ENCODE data around the gene CPED1.

GRCh38 chr7:121297843-121298242 lies 309.3 kb downstream of the CPED1 start:
- no peak for TF ChIP-seq CTCF (IDR thresholded peaks at IDR 0.05)
- TF ChIP-seq ZFX (IDR thresholded peaks at IDR 0.05; ENCODE audit: borderline replicate concordance), result no peak

All from 22Rv1 (cell line).